K562 (cell line): Measurements from ENCODE around the gene SPATA33. TPM values are rescaled to one million over a fixed set of nuclear protein-coding genes. Genes with fewer than 3 reads are reported as not detected.
A peak's percentile ranks its signal among the peaks of the same experiment; 100 is the strongest.

Experiments
- ASH1L ChIP-seq: fragments of 450-650 bp; IDR thresholded peaks from 2 replicates; pipeline ENCODE4 v1.6.1; 2018; ENCODE audit warnings: borderline replicate concordance, mild to moderate bottlenecking, low read depth; ENCODE audit not compliant: partially characterized antibody
- C11orf30 ChIP-seq: fragments of 450-650 bp; IDR thresholded peaks from 2 replicates; pipeline ENCODE4 v1.6.1; 2016; ENCODE audit warnings: low read depth, mild to moderate bottlenecking
- CAMTA2 ChIP-seq: fragments of 250-450 bp; sonication (Bioruptor Pico); conservative IDR thresholded peaks from 2 replicates; pipeline ENCODE4 v1.5.1; 2022
- CCAR2 ChIP-seq: fragments of 200-400 bp; formaldehyde crosslinking; IDR thresholded peaks from 2 replicates; pipeline ENCODE4 v1.6.1; 2017; ENCODE audit warnings: mild to moderate bottlenecking, low read depth, low read length
- JUNB ChIP-seq: fragments of 450-650 bp; formaldehyde crosslinking; conservative IDR thresholded peaks from 2 replicates; pipeline ENCODE4 v1.4.0; 2020; ENCODE audit warnings: mild to moderate bottlenecking
- KHSRP ChIP-seq: fragments of 450-650 bp; IDR thresholded peaks from 2 replicates; pipeline ENCODE4 v1.6.1; 2017
- LCOR ChIP-seq: sonication (generic); formaldehyde crosslinking; IDR thresholded peaks from 2 replicates; pipeline ENCODE4 v1.8.0; 2022; ENCODE audit warnings: mild to moderate bottlenecking, missing genetic modification reagents
- MLX ChIP-seq, 2 experiments: fragments of 450-650 bp in 1 of 2; sonication (generic) in 1 of 2; formaldehyde crosslinking; conservative IDR thresholded peaks; 2 replicates each; pipeline versions ENCODE4 v1.4.0 to v1.8.1; 2020 to 2022; ENCODE audit warnings: mild to moderate bottlenecking in 1 of 2, missing genetic modification reagents in 1 of 2
- MTA2 ChIP-seq: fragments of 450-650 bp; IDR thresholded peaks from 2 replicates; pipeline ENCODE4 v1.6.1; 2016; ENCODE audit warnings: low read depth
- NCOA2 ChIP-seq, 2 experiments: fragments of 450-650 bp; IDR thresholded peaks; 2 replicates each; pipeline ENCODE4 v1.6.1; 2018; ENCODE audit warnings: mild to moderate bottlenecking in 2 of 2, moderate library complexity in 1 of 2; ENCODE audit not compliant: partially characterized antibody in 2 of 2
- NFRKB ChIP-seq: fragments of 450-650 bp; IDR thresholded peaks from 2 replicates; pipeline ENCODE4 v1.6.1; 2016; ENCODE audit warnings: low read depth
- NFXL1 ChIP-seq: fragments of 450-650 bp; formaldehyde crosslinking; IDR thresholded peaks from 2 replicates; pipeline ENCODE4 v1.4.0; 2021; ENCODE audit warnings: mild to moderate bottlenecking
- NR2C1 ChIP-seq, 2 experiments: fragments of 450-650 bp; IDR thresholded peaks; 2 replicates each; pipeline ENCODE4 v1.6.1; 2017; ENCODE audit warnings: mild to moderate bottlenecking in 2 of 2, antibody characterized with exemption in 1 of 2, inconsistent platforms in 1 of 2, missing compliant biosample characterization in 1 of 2, missing genetic modification characterization in 1 of 2
- RFX1 ChIP-seq: fragments of 450-650 bp; IDR thresholded peaks from 2 replicates; pipeline ENCODE4 v1.6.1; 2016; ENCODE audit warnings: mild to moderate bottlenecking, moderate library complexity
- RNF2 ChIP-seq: sonication (generic); IDR thresholded peaks from 2 replicates; pipeline ENCODE4 v1.6.1; 2016
- SIN3A ChIP-seq, 2 experiments: fragments of 150-350 bp in 1 of 2; IDR thresholded peaks; 2 replicates each; pipeline ENCODE4 v1.6.1; 2011 to 2016; ENCODE audit warnings: borderline replicate concordance in 2 of 2, low read depth in 2 of 2, low read length in 2 of 2, mild to moderate bottlenecking in 2 of 2, moderate library complexity in 2 of 2; ENCODE audit not compliant: control insufficient read depth in 1 of 2
- SNIP1 ChIP-seq: fragments of 450-650 bp; IDR thresholded peaks from 2 replicates; pipeline ENCODE4 v1.7.1; 2017; ENCODE audit warnings: low read depth, mild to moderate bottlenecking
- SRSF1 ChIP-seq: fragments of 200-400 bp; formaldehyde crosslinking; IDR thresholded peaks from 2 replicates; pipeline ENCODE4 v1.6.1; 2017; ENCODE audit warnings: mild to moderate bottlenecking, low read depth, low read length, moderate library complexity
- SRSF9 ChIP-seq: fragments of 200-400 bp; formaldehyde crosslinking; IDR thresholded peaks from 2 replicates; pipeline ENCODE4 v1.6.1; 2017; ENCODE audit warnings: low read depth, low read length, borderline replicate concordance
- TCF7L2 ChIP-seq: fragments of 150-350 bp; IDR thresholded peaks from 2 replicates; pipeline ENCODE4 v1.6.1; 2016; ENCODE audit warnings: low read depth, mild to moderate bottlenecking, low read length, moderate library complexity
- ZBTB7A ChIP-seq: IDR thresholded peaks from 2 replicates; pipeline ENCODE4 v1.6.1; 2011; ENCODE audit warnings: low read depth, mild to moderate bottlenecking, low read length, moderate library complexity, borderline replicate concordance; ENCODE audit not compliant: control insufficient read depth
- ZBTB8A ChIP-seq: fragments of 450-650 bp; IDR thresholded peaks from 2 replicates; pipeline ENCODE4 v1.6.1; 2018; ENCODE audit warnings: mild to moderate bottlenecking, moderate library complexity; ENCODE audit not compliant: partially characterized antibody
- ZFP30 ChIP-seq: fragments of 250-450 bp; sonication (Bioruptor Pico); IDR thresholded peaks from 2 replicates; pipeline ENCODE4 v1.8.0; 2022; ENCODE audit warnings: moderate library complexity, mild to moderate bottlenecking, inconsistent platforms, borderline replicate concordance
- ZNF316 ChIP-seq: fragments of 450-650 bp; IDR thresholded peaks from 2 replicates; pipeline ENCODE4 v1.6.1; 2016
- ZNF696 ChIP-seq: fragments of 250-450 bp; sonication (Bioruptor Pico); conservative IDR thresholded peaks from 2 replicates; pipeline ENCODE4 v1.4.0; 2020; ENCODE audit warnings: mild to moderate bottlenecking, moderate library complexity
- ZNF717 ChIP-seq: fragments of 250-450 bp; sonication (Bioruptor Pico); IDR thresholded peaks from 2 replicates; pipeline ENCODE4 v1.5.0; 2021
- polyA plus RNA-seq, 8 experiments: library from polyadenylated mRNA; depleted of rRNA in 4 of 8; stranded (reverse) in 5 of 8; unstranded in 3 of 8; fragments of >200 nt; fragmentation: Nextera tagmentation in 2 of 8; fragmentation: Illumina TruSeq in 1 of 8; extraction: Ambion mirVana in 2 of 8; extraction: Trizol in 1 of 8; gene quantifications; 2 replicates each; pipeline versions ENCODE4 v1.2.1 to v1.2.3, GENCODE V29; 2011 to 2014; ENCODE audit warnings: inconsistent platforms in 1 of 8, missing spikeins in 1 of 8
- total RNA-seq, 7 experiments: library from RNA; depleted of rRNA in 6 of 7; stranded (reverse); fragments of >200 nt in 6 of 7; fragmentation: Illumina TruSeq in 2 of 7; extraction: Trizol in 2 of 7; gene quantifications; 2 replicates each; pipeline versions ENCODE4 v1.2.1 to v1.2.3, GENCODE V29; 2011 to 2021; ENCODE audit warnings: low replicate concordance in 1 of 7
- TF ChIP-seq, protein P1 (sequence below), 3 experiments: fragments of 200-800 bp in 1 of 3; sonication (Bioruptor generic) in 1 of 3; sonication (generic) in 1 of 3; formaldehyde crosslinking in 1 of 3; IDR thresholded peaks; 2 replicates each; pipeline versions ENCODE4 v1.6.1 to v1.8.0; 2016 to 2022; ENCODE audit warnings: mild to moderate bottlenecking in 2 of 3, missing compliant biosample characterization in 2 of 3, missing genetic modification characterization in 2 of 3, missing genetic modification reagents in 1 of 3
- TF ChIP-seq, protein P2 (sequence below): fragments of 250-450 bp; sonication (Bioruptor Pico); IDR thresholded peaks from 2 replicates; pipeline ENCODE4 v1.4.0; 2020

SPATA33 gene
- total and polyA plus RNA-seq, 9 of the 15 experiments (the other 6 are each of a cell fraction or from before 2014, with no cell fraction given): 4.0 to 20.0 (median 11.8) TPM

DNA sequence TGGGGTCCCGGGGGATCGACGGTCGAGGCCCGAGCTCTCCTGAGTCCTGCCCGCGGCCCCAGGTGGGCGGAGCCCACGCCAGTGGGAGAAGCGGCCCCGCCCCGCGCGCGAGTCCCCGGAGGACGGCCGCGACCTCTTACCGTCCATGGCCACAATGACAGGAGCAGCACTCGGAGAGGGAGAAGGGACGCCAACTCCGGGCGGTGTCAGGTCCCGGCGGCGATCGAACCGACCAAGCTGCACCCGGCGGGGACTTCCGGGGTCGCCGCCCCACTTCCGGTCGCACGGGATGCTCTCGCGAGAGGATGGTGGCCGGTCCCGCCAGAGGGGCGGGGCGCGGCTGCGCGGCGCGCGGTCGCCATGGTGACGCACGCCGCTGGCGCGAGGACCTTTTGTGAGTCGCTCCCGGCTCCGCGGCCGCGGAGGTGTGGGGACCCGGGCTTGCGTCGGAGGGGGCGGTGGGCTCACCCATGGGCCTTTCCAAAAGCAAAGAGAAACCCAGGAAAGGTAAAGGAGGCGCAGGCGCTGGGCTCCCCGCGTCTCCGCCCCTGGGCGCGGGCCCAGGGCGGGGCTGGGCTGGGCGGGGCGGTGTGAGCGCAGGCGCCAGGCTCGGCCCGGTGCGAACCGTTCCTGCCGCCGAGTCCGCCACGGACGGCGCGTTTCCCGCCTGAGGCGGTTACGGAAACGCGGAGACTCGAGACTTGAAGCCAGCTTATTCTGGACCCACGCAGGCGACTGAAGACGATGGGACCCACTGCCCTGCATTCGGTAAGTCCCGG lies at the start of gene SPATA33, which contains the start of gene CHMP1A (continued):
- TF ChIP-seq C11orf30 (peak; percentile 74), NFRKB (no peak), CCAR2 (no peak), LCOR (CRISPR knock-in tag) (peak; percentile 19), ZNF717 (CRISPR knock-in tag) (no peak), ZNF696 (CRISPR knock-in tag) (no peak), SIN3A (IDR thresholded peaks at IDR 0.05; ENCODE audit: borderline replicate concordance in 2 of 2, control insufficient read depth in 1 of 2, low read depth in 2 of 2, low read length in 2 of 2) (peak; percentile 87 to 96), SRSF9 (no peak), ZBTB8A (no peak), RNF2 (no peak), ASH1L (no peak), NR2C1 (IDR thresholded peaks at IDR 0.05) (peak; percentile 67), NR2C1 (tag; IDR thresholded peaks at IDR 0.05) (peak; percentile 85), SRSF1 (no peak), CAMTA2 (CRISPR knock-in tag) (no peak), KHSRP (no peak), NFXL1 (CRISPR knock-in tag) (no peak), ZBTB7A (peak; percentile 72), RFX1 (peak; percentile 94), SNIP1 (no peak; the same call in 1 of the 2 replicates), TCF7L2 (no peak), MLX (CRISPR knock-in tag; conservative IDR thresholded peaks at IDR 0.05) (0 out of 4 replicates have a peak, but pooled peaks of 1 of the 2 experiments have one; percentile 56), JUNB (CRISPR knock-in tag) (no peak), MTA2 (no peak), ZNF316 (no peak), NCOA2 (IDR thresholded peaks at IDR 0.05; ENCODE audit: partially characterized antibody in 2 of 2) (no peak), ZFP30 (no peak)
- TF ChIP-seq, protein P1, sequence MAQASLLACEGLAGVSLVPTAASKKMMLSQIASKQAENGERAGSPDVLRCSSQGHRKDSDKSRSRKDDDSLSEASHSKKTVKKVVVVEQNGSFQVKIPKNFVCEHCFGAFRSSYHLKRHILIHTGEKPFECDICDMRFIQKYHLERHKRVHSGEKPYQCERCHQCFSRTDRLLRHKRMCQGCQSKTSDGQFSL (CRISPR knock-in tag; IDR thresholded peaks at IDR 0.05): no peak; the same call in 1 of the 2 replicates
- TF ChIP-seq, protein P1 (tag; IDR thresholded peaks at IDR 0.05): no peak
- TF ChIP-seq, protein P2, sequence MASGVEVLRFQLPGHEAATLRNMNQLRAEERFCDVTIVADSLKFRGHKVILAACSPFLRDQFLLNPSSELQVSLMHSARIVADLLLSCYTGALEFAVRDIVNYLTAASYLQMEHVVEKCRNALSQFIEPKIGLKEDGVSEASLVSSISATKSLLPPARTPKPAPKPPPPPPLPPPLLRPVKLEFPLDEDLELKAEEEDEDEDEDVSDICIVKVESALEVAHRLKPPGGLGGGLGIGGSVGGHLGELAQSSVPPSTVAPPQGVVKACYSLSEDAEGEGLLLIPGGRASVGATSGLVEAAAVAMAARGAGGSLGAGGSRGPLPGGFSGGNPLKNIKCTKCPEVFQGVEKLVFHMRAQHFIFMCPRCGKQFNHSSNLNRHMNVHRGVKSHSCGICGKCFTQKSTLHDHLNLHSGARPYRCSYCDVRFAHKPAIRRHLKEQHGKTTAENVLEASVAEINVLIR (CRISPR knock-in tag): no peak
